IMR-90 (cell line): ENCODE results near the gene PDE8B.

Source experiments
- BHLHE40 ChIP-seq: fragments of 150-350 bp; IDR thresholded peaks from 2 replicates; pipeline ENCODE4 v1.6.1; 2016; ENCODE audit warnings: mild to moderate bottlenecking, low read depth, low read length
- CTCF ChIP-seq: conservative IDR thresholded peaks from 2 replicates; pipeline ENCODE4 v1.5.1; 2012; ENCODE audit warnings: mild to moderate bottlenecking, low read depth, low read length, improper control_type of control experiment
- MXI1 ChIP-seq: IDR thresholded peaks from 2 replicates; pipeline ENCODE4 v1.6.1; 2012; ENCODE audit warnings: low read depth, mild to moderate bottlenecking, low read length, moderate library complexity, borderline replicate concordance
- POLR2A ChIP-seq: IDR thresholded peaks from 2 replicates; pipeline ENCODE4 v1.6.1; 2012; ENCODE audit warnings: mild to moderate bottlenecking, low read depth, low read length

- TF ChIP-seq CTCF (no peak), POLR2A (no peak), MXI1 (no peak), BHLHE40 (no peak)
Observed at GRCh38 chr5:77302247-77302646, 91.8 kb downstream of the PDE8B start.
